Gastrocnemius medialis (tissue), 4 donors: ENCODE measurements around the gene DPM1. TPM values are rescaled to one million over a fixed set of nuclear protein-coding genes. Genes with fewer than 3 reads are reported as not detected.

Experiments used
- ATAC-seq, 2 donors: fragments of 150-250 bp; one replicate each; pipeline ENCODE4 v1.9.1; 2016
- DNase-seq, 2 donors: peaks; one replicate each; pipeline ENCODE4 v3.0.0-alpha.2; 2019
- H3K27ac ChIP-seq, 4 donors: fragments of 200-600 bp; sonication (generic); 1 replicate in 1 of 4; 2 replicates in 3 of 4; pipeline ENCODE4 v1.5.1; 2016 to 2018; ENCODE audit warnings: mild to moderate bottlenecking in 2 of 4, moderate library complexity in 1 of 4
- H3K27me3 ChIP-seq, 3 donors: fragments of 200-600 bp; sonication (generic) in 2 of 3; 1 replicate in 1 of 3; 2 replicates in 2 of 3; pipeline versions ENCODE4 v1.5.1 to v1.6.0; 2016 to 2019; ENCODE audit warnings: mild to moderate bottlenecking in 1 of 3, moderate library complexity in 1 of 3
- H3K36me3 ChIP-seq, 2 donors: fragments of 200-600 bp; sonication (generic) in 1 of 2; one replicate each; pipeline ENCODE4 v1.5.1; 2017 to 2018
- H3K4me1 ChIP-seq, 2 donors: fragments of 200-600 bp; sonication (generic) in 1 of 2; one replicate each; pipeline ENCODE4 v1.5.1; 2016 to 2017; ENCODE audit warnings: mild to moderate bottlenecking in 2 of 2
- H3K4me3 ChIP-seq, 4 donors: fragments of 200-600 bp; sonication (generic) in 3 of 4; 1 replicate in 1 of 4; 2 replicates in 3 of 4; pipeline ENCODE4 v1.5.1; 2016 to 2019; ENCODE audit warnings: mild to moderate bottlenecking in 2 of 4
- H3K9me3 ChIP-seq, 3 donors: fragments of 200-600 bp; sonication (generic) in 2 of 3; 1 replicate in 1 of 3; 2 replicates in 2 of 3; pipeline ENCODE4 v1.5.1; 2016 to 2019
- POLR2A ChIP-seq, 2 donors: fragments of 450-650 bp; IDR thresholded peaks; one replicate each; pipeline ENCODE4 v1.6.1; 2017; ENCODE audit warnings: antibody characterized with exemption in 2 of 2, mild to moderate bottlenecking in 2 of 2, moderate library complexity in 2 of 2
- in situ Hi-C, 4 donors: fragments of 200-750 bp; cut with MboI; loops; one replicate each; pipeline versions ENCODE4 v1.15.0 to v1.8.0; 2017; ENCODE audit warnings: low sequenced_read_pairs in 4 of 4
- intact Hi-C: fragments of 100-400 bp; cut with DNase I; formaldehyde crosslinking; loops from one replicate; pipeline ENCODE4 v1.15.1; 2023; ENCODE audit warnings: low total_unique reads
- total RNA-seq, 4 donors: library from RNA; depleted of rRNA; stranded (reverse); fragments of >200 nt; gene quantifications; one replicate each; pipeline versions ENCODE4 v1.1.0 to v1.2.3, GENCODE V29; 2016
- TF ChIP-seq, protein P1 (sequence below), 5 experiments: fragments of 450-650 bp in 3 of 5; fragments of 200-600 bp in 2 of 5; sonication (generic) in 2 of 5; IDR thresholded peaks in 4 of 5; conservative IDR thresholded peaks in 1 of 5; 1 replicate in 4 of 5; 2 replicates in 1 of 5; pipeline ENCODE4 v1.5.1; 2016 to 2019; ENCODE audit warnings: antibody characterized with exemption in 5 of 5, mild to moderate bottlenecking in 3 of 5, moderate library complexity in 3 of 5

DPM1 gene
- total RNA-seq, 4 donors from 2014 or later, result 55.5 to 120 (median 73.7) TPM

DNA sequence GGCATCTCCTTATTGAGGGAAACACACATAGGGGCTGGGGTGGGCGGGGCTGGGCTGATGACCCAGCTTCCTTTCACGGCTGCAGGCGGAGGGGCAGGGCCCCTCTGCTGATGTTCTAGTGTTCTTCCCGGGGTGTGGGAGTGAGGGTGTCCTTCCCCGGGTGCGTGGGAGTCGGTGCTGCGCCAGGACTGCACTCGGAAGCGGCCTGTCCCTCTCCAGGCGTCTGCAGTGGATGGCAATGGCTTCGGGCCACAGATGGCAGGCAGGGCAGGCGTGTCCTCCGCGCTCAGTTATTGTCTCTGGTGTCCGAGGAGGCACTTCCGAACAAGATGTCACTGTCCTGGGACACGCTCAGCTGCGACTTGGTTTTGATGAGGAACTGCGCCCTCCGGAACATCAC lies 45.4 kb upstream of the DPM1 start:
- in situ Hi-C loops (no loop called here), intact Hi-C loops (no loop called here)
- Histone ChIP-seq H3K36me3 (no peaks in the 10 kb centered on the region), H3K4me1 (no peaks in the 10 kb centered on the region), H3K9me3 (no peaks in the 10 kb centered on the region), H3K4me3 (no peak overlapping the region), H3K27me3 (peaks cover 0 to 6% (median 0%) of the 10 kb centered on the region in 3 donors), H3K27ac (no peak overlapping the region)
- TF ChIP-seq, protein P1, sequence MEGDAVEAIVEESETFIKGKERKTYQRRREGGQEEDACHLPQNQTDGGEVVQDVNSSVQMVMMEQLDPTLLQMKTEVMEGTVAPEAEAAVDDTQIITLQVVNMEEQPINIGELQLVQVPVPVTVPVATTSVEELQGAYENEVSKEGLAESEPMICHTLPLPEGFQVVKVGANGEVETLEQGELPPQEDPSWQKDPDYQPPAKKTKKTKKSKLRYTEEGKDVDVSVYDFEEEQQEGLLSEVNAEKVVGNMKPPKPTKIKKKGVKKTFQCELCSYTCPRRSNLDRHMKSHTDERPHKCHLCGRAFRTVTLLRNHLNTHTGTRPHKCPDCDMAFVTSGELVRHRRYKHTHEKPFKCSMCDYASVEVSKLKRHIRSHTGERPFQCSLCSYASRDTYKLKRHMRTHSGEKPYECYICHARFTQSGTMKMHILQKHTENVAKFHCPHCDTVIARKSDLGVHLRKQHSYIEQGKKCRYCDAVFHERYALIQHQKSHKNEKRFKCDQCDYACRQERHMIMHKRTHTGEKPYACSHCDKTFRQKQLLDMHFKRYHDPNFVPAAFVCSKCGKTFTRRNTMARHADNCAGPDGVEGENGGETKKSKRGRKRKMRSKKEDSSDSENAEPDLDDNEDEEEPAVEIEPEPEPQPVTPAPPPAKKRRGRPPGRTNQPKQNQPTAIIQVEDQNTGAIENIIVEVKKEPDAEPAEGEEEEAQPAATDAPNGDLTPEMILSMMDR (IDR thresholded peaks at IDR 0.05 in 4 of 5, conservative IDR thresholded peaks at IDR 0.05 in 1 of 5), result no peak
- no peak for TF ChIP-seq POLR2A (IDR thresholded peaks at IDR 0.05)
- DNase-seq (no peak), ATAC-seq (no peak)

DNA sequence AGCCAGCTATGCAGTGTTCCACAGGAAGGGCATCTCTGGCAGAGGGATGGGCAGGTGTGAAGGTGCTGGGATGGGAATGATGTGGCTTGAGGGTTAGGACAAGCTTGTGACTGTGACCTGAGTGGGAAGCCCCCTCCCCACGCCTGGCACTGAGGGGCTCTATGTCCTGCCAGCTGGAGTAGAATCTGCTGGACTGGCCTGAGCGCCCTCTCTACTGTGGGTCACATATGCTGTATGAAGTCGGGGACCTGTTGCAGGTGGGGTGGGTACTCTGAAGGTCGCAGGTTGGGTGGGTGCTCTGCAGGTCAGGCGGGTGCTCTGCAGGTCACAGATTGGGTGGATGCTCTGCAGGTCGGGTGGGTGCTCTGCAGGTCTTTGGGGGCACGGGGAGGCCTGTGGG lies 44.3 kb upstream of the DPM1 start:
- ATAC-seq, result no peak

DNA sequence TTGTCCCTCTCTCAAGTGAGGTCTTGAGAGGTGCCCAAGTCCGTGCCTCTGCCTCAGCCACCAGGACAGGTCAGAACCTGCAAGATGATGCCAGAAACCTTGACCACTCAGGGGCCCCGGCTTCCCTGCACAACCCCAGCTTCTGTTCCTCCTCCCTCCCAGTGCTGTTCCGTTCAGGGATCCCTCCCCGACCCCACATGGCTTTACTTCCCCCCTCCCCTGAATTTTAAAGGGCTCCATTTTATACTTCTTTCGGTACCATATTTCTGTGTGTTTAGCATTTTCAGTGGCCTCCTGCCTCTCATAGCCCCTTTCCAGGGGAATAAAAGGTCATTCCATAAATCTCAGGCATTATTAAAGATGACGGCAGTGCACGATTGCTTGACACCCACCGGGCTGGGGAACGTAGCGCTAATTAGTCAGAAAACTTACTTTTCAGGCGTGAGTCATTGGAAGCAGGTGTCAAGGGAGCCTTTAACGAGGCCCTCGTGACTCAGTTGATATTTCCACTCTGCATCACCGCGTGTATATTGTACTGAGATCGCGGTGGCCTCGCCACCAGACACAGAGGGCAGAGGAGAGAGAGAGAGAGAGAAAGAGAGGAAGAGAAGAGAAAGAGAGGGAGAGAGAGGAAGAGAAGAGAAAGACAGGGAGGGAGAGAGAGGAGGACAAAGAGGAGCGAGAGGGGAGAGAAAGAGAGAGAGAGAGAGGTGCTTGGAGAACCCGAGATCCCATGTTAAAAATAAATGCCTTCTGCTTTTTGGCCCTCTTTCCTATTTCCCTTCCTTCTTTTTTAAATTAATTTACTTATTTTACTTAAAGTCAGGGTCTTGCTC lies 43.3 kb upstream of the DPM1 start:
- H3K27ac ChIP-seq, result no peak overlapping the region
- peaks cover 0 to 6% (median 0%) of the 10 kb centered on the region in 3 donors for H3K27me3 ChIP-seq
- TF ChIP-seq, protein P1 (IDR thresholded peaks at IDR 0.05 in 4 of 5, conservative IDR thresholded peaks at IDR 0.05 in 1 of 5), result no peak
- no peak for TF ChIP-seq POLR2A (IDR thresholded peaks at IDR 0.05)
- in situ Hi-C loops (no loop called here), intact Hi-C loops (no loop called here)
- no peak overlapping the region for H3K4me3 ChIP-seq
- no peaks in the 10 kb centered on the region for H3K9me3 ChIP-seq
- ATAC-seq, result no peak
- DNase-seq, result no peak
- no peaks in the 10 kb centered on the region for H3K4me1 ChIP-seq
- no peaks in the 10 kb centered on the region for H3K36me3 ChIP-seq

More for the DNA sequence above, 44.3 kb upstream of the DPM1 start:
- peaks cover 0 to 6% (median 0%) of the 10 kb centered on the region in 3 donors for H3K27me3 ChIP-seq
- H3K9me3 ChIP-seq, result no peaks in the 10 kb centered on the region
- H3K27ac ChIP-seq, result no peak overlapping the region
- no peak for DNase-seq
- in situ Hi-C loops (no loop called here), intact Hi-C loops (no loop called here)
- TF ChIP-seq, protein P1 (IDR thresholded peaks at IDR 0.05 in 4 of 5, conservative IDR thresholded peaks at IDR 0.05 in 1 of 5), result no peak
- no peak for TF ChIP-seq POLR2A (IDR thresholded peaks at IDR 0.05)
- H3K36me3 ChIP-seq, result no peaks in the 10 kb centered on the region
- H3K4me3 ChIP-seq, result no peak overlapping the region
- H3K4me1 ChIP-seq, result no peaks in the 10 kb centered on the region

DNA sequence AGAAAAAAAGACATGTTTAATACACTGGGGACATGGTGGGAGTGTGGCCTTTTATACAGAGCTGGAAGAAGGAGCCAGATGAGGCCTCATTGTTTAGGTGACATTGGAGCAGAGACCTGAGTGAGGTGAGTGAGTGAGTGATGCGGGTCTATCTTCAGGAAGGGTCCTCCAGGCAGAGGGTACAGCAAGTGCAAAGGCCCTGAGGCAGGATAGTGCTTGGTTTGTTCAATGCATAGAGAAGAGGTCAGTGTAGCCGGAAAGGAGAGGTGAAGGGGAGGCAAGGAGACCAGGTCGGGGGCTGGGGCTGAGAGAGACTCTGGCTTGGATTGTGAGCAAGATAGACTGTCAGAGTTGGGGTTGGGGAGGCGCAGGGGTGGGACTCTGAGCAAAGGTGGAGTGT lies 41.0 kb upstream of the DPM1 start:
- Histone ChIP-seq H3K36me3 (no peaks in the 10 kb centered on the region), H3K27ac (no peak overlapping the region), H3K9me3 (no peaks in the 10 kb centered on the region), H3K4me1 (no peaks in the 10 kb centered on the region), H3K4me3 (no peak overlapping the region), H3K27me3 (peaks cover 0 to 6% (median 0%) of the 10 kb centered on the region in 3 donors)
- in situ Hi-C loops, result loop anchor here in 2 of 4 donors (25.0 kb wide), 2 partner anchors 613 to 638 kb away; no protein-coding TSS in a partner anchor
- no peak for DNase-seq
- intact Hi-C loops, result no loop called here
- ATAC-seq, result no peak
- TF ChIP-seq POLR2A (IDR thresholded peaks at IDR 0.05), result no peak
- TF ChIP-seq, protein P1 (IDR thresholded peaks at IDR 0.05 in 4 of 5, conservative IDR thresholded peaks at IDR 0.05 in 1 of 5), result no peak
